ENCODE measurements around the gene SSBP2.

GRCh38 chr5:81486711-81487110, 264.2 kb downstream of the SSBP2 start:
- TF ChIP-seq CTCF (IDR thresholded peaks at IDR 0.05): no peak
- TF ChIP-seq POLR2A (IDR thresholded peaks at IDR 0.05): no peak
